ENCODE data around the gene NHLRC4.

Gene NHLRC4

GRCh38 chr16:557463-558297 lies 9.1 kb upstream of the NHLRC4 start:
- no peak overlapping the region for H3K4me3 Mint-ChIP-seq
- peaks cover 40% of the 10 kb centered on the region for H3K27me3 Mint-ChIP-seq

GRCh38 chr16:558298-559020 lies 8.3 kb upstream of the NHLRC4 start:
- H3K27ac Mint-ChIP-seq = peak overlapping the region in 1 of 2 donors; percentile 74
- H3K4me3 Mint-ChIP-seq = no peak overlapping the region
- peaks cover 42% of the 10 kb centered on the region for H3K27me3 Mint-ChIP-seq
- DNase-seq (no peak), ATAC-seq (no peak)
- H3K9me3 Mint-ChIP-seq = no peaks in the 10 kb centered on the region
- no peaks in the 10 kb centered on the region for H3K4me1 Mint-ChIP-seq

More at GRCh38 chr16:557463-558297, 9.1 kb upstream of the NHLRC4 start:
- DNase-seq (no peak), ATAC-seq (no peak)
- Mint-ChIP-seq H3K27ac (no peak overlapping the region), H3K4me1 (no peaks in the 10 kb centered on the region), H3K9me3 (no peaks in the 10 kb centered on the region)

- ATAC-seq (no peak), DNase-seq (no peak)
- H3K4me3 Mint-ChIP-seq = no peak overlapping the region
- H3K27me3 Mint-ChIP-seq = peaks cover 42% of the 10 kb centered on the region
- no peak overlapping the region for H3K27ac Mint-ChIP-seq
- no peaks in the 10 kb centered on the region for H3K9me3 Mint-ChIP-seq
- H3K4me1 Mint-ChIP-seq = no peaks in the 10 kb centered on the region
Observed at GRCh38 chr16:559021-559380, 7.8 kb upstream of the NHLRC4 start.

GRCh38 chr16:559411-560203 lies 7.2 kb upstream of the NHLRC4 start:
- ATAC-seq = no peak
- Mint-ChIP-seq H3K4me1 (no peaks in the 10 kb centered on the region), H3K4me3 (peak overlapping the region in 1 of 2 donors; percentile 62), H3K27ac (no peak overlapping the region), H3K9me3 (no peaks in the 10 kb centered on the region), H3K27me3 (peaks cover 42% of the 10 kb centered on the region)
- no peak for DNase-seq

- H3K4me3 Mint-ChIP-seq = peak within 1 kb of the TSS in 1 of 2 donors; percentile 62
- peaks cover 42% of the 10 kb centered on the region for H3K27me3 Mint-ChIP-seq
- H3K9me3 Mint-ChIP-seq = no peaks in the 10 kb centered on the region
- DNase-seq (no peak), ATAC-seq (no peak)
- no peaks in the 10 kb centered on the region for H3K4me1 Mint-ChIP-seq
- H3K27ac Mint-ChIP-seq = no peak within 1 kb of the TSS
Observed at GRCh38 chr16:560204-560700, 6.6 kb upstream of the NHLRC4 start, which contains the start of gene PRR35. Gene PRR35, plus strand, starts transcription at chr16:560394. Its CDS starts 2,901 bp downstream, at chr16:563295.

GRCh38 chr16:560701-561412 lies 5.9 kb upstream of the NHLRC4 start:
- no peak for DNase-seq
- H3K4me1 Mint-ChIP-seq = peaks cover under 1% of the 10 kb centered on the region
- H3K27me3 Mint-ChIP-seq = peaks cover 42% of the 10 kb centered on the region
- H3K9me3 Mint-ChIP-seq = no peaks in the 10 kb centered on the region
- H3K4me3 Mint-ChIP-seq = no peak overlapping the region
- no peak for ATAC-seq
- no peak overlapping the region for H3K27ac Mint-ChIP-seq

GRCh38 chr16:561413-561794 lies 5.4 kb upstream of the NHLRC4 start:
- Mint-ChIP-seq H3K27me3 (peaks cover 42% of the 10 kb centered on the region), H3K4me3 (no peak overlapping the region), H3K27ac (no peak overlapping the region), H3K4me1 (peaks cover 6% of the 10 kb centered on the region), H3K9me3 (no peaks in the 10 kb centered on the region)
- ATAC-seq (no peak), DNase-seq (no peak)

- Mint-ChIP-seq H3K4me1 (peaks cover 15% of the 10 kb centered on the region), H3K4me3 (no peak overlapping the region), H3K27ac (no peak overlapping the region), H3K27me3 (peaks cover 42% of the 10 kb centered on the region), H3K9me3 (no peaks in the 10 kb centered on the region)
- no peak for ATAC-seq
- DNase-seq = no peak
Observed at GRCh38 chr16:561957-562938, 4.6 kb upstream of the NHLRC4 start.

GRCh38 chr16:563072-563644 lies 3.6 kb upstream of the NHLRC4 start:
- Mint-ChIP-seq H3K9me3 (no peaks in the 10 kb centered on the region), H3K4me3 (no peak overlapping the region), H3K4me1 (peaks cover 24% of the 10 kb centered on the region), H3K27ac (no peak overlapping the region), H3K27me3 (peaks cover 33% of the 10 kb centered on the region)
- no peak for DNase-seq
- no peak for ATAC-seq

- H3K27ac Mint-ChIP-seq = no peak overlapping the region
- H3K4me1 Mint-ChIP-seq = peaks cover 34% of the 10 kb centered on the region
- DNase-seq (no peak), ATAC-seq (no peak)
- H3K9me3 Mint-ChIP-seq = no peaks in the 10 kb centered on the region
- H3K27me3 Mint-ChIP-seq = peaks cover 17% of the 10 kb centered on the region
- no peak overlapping the region for H3K4me3 Mint-ChIP-seq
Observed at GRCh38 chr16:564690-565418, 2.0 kb upstream of the NHLRC4 start.

GRCh38 chr16:565419-566330 lies 1.1 kb upstream of the NHLRC4 start:
- Mint-ChIP-seq H3K9me3 (no peaks in the 10 kb centered on the region), H3K27ac (peak overlapping the region in 1 of 2 donors; percentile 34), H3K27me3 (peaks cover 17% of the 10 kb centered on the region), H3K4me3 (no peak overlapping the region), H3K4me1 (peaks cover 37% of the 10 kb centered on the region)
- ATAC-seq = no peak
- DNase-seq = no peak

- ATAC-seq (no peak), DNase-seq (no peak)
- peak overlapping the region; percentile 75 to 83 for H3K4me3 Mint-ChIP-seq
- H3K27me3 Mint-ChIP-seq = peaks cover 2% of the 10 kb centered on the region
- H3K9me3 Mint-ChIP-seq = no peaks in the 10 kb centered on the region
- H3K27ac Mint-ChIP-seq = peak overlapping the region; percentile 81 to 97
- H3K4me1 Mint-ChIP-seq = peaks cover 53% of the 10 kb centered on the region
Observed at GRCh38 chr16:567373-568256, 810 bp downstream of the NHLRC4 start.
